ENCODE data around the gene LRRC8E.

GRCh38 chr19:7865262-7865911, 22.9 kb upstream of the LRRC8E start:
- TF ChIP-seq CTCF (optimal IDR thresholded peaks at IDR 0.05 in 1 of 3, IDR thresholded peaks at IDR 0.05 in 1 of 3, conservative IDR thresholded peaks at IDR 0.05 in 1 of 3; ENCODE audit: extremely low read depth in 1 of 3, insufficient read depth in 2 of 3, low read length in 3 of 3), result peak in 2 of 3 experiments; percentile 12 to 19
- no peak for TF ChIP-seq EZH2 (IDR thresholded peaks at IDR 0.05; ENCODE audit: low read length)

Measured in keratinocyte (primary cell).